K562 (cell line): ENCODE data around the gene SAT2. TPM values are rescaled to one million over a fixed set of nuclear protein-coding genes. Genes with fewer than 3 reads are reported as not detected.

Experiments used
- CBX1 ChIP-seq: sonication (generic); IDR thresholded peaks from 2 replicates; pipeline ENCODE4 v1.6.1; 2016; ENCODE audit warnings: antibody characterized with exemption, low read depth, mild to moderate bottlenecking
- FIP1L1 ChIP-seq: fragments of 200-400 bp; formaldehyde crosslinking; IDR thresholded peaks from 2 replicates; pipeline ENCODE4 v1.6.1; 2018; ENCODE audit warnings: mild to moderate bottlenecking, low read depth, low read length; ENCODE audit not compliant: poor library complexity, severe bottlenecking
- MIER1 ChIP-seq: fragments of 450-650 bp; IDR thresholded peaks from 2 replicates; pipeline ENCODE4 v1.6.1; 2016; ENCODE audit warnings: antibody characterized with exemption, mild to moderate bottlenecking, low read depth
- POU5F1 ChIP-seq: fragments of 150-350 bp; IDR thresholded peaks from 2 replicates; pipeline ENCODE4 v1.6.1; 2014; ENCODE audit warnings: borderline replicate concordance, low read length, low read depth, mild to moderate bottlenecking; ENCODE audit not compliant: partially characterized antibody
- SMARCC2 ChIP-seq: fragments of 450-650 bp; IDR thresholded peaks from 2 replicates; pipeline ENCODE4 v1.6.1; 2017; ENCODE audit warnings: antibody characterized with exemption, moderate library complexity, mild to moderate bottlenecking, low read depth
- polyA plus RNA-seq, 8 experiments: library from polyadenylated mRNA; depleted of rRNA in 4 of 8; stranded (reverse) in 5 of 8; unstranded in 3 of 8; fragments of >200 nt; fragmentation: Nextera tagmentation in 2 of 8; fragmentation: Illumina TruSeq in 1 of 8; extraction: Ambion mirVana in 2 of 8; extraction: Trizol in 1 of 8; gene quantifications; 2 replicates each; pipeline versions ENCODE4 v1.2.1 to v1.2.3, GENCODE V29; 2011 to 2014; ENCODE audit warnings: inconsistent platforms in 1 of 8, missing spikeins in 1 of 8
- total RNA-seq, 7 experiments: library from RNA; depleted of rRNA in 6 of 7; stranded (reverse); fragments of >200 nt in 6 of 7; fragmentation: Illumina TruSeq in 2 of 7; extraction: Trizol in 2 of 7; gene quantifications; 2 replicates each; pipeline versions ENCODE4 v1.2.1 to v1.2.3, GENCODE V29; 2011 to 2021; ENCODE audit warnings: low replicate concordance in 1 of 7
- TF ChIP-seq, protein P1 (sequence below): fragments of 200-600 bp; sonication (generic); IDR thresholded peaks from one replicate; pipeline ENCODE4 v1.6.1; 2012; ENCODE audit warnings: mild to moderate bottlenecking, low read depth, low read length, inconsistent platforms
- TF ChIP-seq, protein P2 (sequence below): fragments of 450-650 bp; formaldehyde crosslinking; IDR thresholded peaks from 2 replicates; pipeline ENCODE4 v1.4.0; 2020; ENCODE audit warnings: mild to moderate bottlenecking, mixed read lengths

Gene SAT2
- total and polyA plus RNA-seq, 9 of the 15 experiments (the other 6 are each of a cell fraction or from before 2014, with no cell fraction given): 2.0 to 8.0 (median 5.3) TPM

DNA sequence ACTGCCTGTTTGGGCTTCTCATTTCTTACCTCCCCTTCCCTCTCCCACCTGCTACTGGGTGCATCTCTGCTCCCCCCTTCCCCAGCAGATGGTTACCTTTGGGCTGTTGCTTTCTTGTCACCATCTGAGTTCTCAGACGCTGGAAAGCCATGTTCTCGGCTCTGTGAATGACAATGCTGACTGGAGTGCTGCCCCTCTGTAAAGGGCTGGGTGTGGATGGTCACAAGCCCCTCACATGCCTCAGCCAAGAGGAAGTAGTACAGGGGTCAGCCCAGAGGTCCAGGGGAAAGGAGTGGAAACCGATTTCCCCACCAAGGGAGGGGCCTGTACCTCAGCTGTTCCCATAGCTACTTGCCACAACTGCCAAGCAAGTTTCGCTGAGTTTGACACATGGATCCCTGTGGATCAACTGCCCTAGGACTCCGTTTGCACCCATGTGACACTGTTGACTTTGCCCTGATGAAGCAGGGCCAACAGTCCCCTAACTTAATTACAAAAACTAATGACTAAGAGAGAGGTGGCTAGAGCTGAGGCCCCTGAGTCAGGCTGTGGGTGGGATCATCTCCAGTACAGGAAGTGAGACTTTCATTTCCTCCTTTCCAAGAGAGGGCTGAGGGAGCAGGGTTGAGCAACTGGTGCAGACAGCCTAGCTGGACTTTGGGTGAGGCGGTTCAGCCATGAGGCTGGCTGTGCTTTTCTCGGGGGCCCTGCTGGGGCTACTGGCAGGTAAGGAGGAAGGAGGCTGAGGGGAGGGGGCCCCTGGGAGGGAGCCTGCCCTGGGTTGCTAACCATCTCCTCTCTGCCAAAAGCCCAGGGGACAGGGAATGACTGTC, 48.4 kb downstream of the SAT2 start, which contains the start of gene CD68 (continued):
- TF ChIP-seq, protein P1, sequence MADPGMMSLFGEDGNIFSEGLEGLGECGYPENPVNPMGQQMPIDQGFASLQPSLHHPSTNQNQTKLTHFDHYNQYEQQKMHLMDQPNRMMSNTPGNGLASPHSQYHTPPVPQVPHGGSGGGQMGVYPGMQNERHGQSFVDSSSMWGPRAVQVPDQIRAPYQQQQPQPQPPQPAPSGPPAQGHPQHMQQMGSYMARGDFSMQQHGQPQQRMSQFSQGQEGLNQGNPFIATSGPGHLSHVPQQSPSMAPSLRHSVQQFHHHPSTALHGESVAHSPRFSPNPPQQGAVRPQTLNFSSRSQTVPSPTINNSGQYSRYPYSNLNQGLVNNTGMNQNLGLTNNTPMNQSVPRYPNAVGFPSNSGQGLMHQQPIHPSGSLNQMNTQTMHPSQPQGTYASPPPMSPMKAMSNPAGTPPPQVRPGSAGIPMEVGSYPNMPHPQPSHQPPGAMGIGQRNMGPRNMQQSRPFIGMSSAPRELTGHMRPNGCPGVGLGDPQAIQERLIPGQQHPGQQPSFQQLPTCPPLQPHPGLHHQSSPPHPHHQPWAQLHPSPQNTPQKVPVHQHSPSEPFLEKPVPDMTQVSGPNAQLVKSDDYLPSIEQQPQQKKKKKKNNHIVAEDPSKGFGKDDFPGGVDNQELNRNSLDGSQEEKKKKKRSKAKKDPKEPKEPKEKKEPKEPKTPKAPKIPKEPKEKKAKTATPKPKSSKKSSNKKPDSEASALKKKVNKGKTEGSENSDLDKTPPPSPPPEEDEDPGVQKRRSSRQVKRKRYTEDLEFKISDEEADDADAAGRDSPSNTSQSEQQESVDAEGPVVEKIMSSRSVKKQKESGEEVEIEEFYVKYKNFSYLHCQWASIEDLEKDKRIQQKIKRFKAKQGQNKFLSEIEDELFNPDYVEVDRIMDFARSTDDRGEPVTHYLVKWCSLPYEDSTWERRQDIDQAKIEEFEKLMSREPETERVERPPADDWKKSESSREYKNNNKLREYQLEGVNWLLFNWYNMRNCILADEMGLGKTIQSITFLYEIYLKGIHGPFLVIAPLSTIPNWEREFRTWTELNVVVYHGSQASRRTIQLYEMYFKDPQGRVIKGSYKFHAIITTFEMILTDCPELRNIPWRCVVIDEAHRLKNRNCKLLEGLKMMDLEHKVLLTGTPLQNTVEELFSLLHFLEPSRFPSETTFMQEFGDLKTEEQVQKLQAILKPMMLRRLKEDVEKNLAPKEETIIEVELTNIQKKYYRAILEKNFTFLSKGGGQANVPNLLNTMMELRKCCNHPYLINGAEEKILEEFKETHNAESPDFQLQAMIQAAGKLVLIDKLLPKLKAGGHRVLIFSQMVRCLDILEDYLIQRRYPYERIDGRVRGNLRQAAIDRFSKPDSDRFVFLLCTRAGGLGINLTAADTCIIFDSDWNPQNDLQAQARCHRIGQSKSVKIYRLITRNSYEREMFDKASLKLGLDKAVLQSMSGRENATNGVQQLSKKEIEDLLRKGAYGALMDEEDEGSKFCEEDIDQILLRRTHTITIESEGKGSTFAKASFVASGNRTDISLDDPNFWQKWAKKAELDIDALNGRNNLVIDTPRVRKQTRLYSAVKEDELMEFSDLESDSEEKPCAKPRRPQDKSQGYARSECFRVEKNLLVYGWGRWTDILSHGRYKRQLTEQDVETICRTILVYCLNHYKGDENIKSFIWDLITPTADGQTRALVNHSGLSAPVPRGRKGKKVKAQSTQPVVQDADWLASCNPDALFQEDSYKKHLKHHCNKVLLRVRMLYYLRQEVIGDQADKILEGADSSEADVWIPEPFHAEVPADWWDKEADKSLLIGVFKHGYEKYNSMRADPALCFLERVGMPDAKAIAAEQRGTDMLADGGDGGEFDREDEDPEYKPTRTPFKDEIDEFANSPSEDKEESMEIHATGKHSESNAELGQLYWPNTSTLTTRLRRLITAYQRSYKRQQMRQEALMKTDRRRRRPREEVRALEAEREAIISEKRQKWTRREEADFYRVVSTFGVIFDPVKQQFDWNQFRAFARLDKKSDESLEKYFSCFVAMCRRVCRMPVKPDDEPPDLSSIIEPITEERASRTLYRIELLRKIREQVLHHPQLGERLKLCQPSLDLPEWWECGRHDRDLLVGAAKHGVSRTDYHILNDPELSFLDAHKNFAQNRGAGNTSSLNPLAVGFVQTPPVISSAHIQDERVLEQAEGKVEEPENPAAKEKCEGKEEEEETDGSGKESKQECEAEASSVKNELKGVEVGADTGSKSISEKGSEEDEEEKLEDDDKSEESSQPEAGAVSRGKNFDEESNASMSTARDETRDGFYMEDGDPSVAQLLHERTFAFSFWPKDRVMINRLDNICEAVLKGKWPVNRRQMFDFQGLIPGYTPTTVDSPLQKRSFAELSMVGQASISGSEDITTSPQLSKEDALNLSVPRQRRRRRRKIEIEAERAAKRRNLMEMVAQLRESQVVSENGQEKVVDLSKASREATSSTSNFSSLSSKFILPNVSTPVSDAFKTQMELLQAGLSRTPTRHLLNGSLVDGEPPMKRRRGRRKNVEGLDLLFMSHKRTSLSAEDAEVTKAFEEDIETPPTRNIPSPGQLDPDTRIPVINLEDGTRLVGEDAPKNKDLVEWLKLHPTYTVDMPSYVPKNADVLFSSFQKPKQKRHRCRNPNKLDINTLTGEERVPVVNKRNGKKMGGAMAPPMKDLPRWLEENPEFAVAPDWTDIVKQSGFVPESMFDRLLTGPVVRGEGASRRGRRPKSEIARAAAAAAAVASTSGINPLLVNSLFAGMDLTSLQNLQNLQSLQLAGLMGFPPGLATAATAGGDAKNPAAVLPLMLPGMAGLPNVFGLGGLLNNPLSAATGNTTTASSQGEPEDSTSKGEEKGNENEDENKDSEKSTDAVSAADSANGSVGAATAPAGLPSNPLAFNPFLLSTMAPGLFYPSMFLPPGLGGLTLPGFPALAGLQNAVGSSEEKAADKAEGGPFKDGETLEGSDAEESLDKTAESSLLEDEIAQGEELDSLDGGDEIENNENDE: peak; percentile 48
- TF ChIP-seq CBX1: peak; percentile 83
- TF ChIP-seq MIER1: no peak
- TF ChIP-seq FIP1L1: peak; percentile 26
- TF ChIP-seq POU5F1: no peak
- TF ChIP-seq SMARCC2: no peak
- TF ChIP-seq, protein P2, sequence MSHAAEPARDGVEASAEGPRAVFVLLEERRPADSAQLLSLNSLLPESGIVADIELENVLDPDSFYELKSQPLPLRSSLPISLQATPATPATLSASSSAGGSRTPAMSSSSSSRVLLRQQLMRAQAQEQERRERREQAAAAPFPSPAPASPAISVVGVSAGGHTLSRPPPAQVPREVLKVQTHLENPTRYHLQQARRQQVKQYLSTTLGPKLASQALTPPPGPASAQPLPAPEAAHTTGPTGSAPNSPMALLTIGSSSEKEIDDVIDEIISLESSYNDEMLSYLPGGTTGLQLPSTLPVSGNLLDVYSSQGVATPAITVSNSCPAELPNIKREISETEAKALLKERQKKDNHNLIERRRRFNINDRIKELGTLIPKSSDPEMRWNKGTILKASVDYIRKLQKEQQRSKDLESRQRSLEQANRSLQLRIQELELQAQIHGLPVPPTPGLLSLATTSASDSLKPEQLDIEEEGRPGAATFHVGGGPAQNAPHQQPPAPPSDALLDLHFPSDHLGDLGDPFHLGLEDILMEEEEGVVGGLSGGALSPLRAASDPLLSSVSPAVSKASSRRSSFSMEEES (CRISPR knock-in tag): no peak
